ENCODE results near the gene SLC25A11. TPM values are rescaled to one million over a fixed set of nuclear protein-coding genes. Genes with fewer than 3 reads are reported as not detected.
A peak's percentile ranks its signal among the peaks of the same experiment; 100 is the strongest.

SLC25A11 gene
- total and polyA plus RNA-seq, 2 donors (not counting 3 experiments of a cell fraction or from before 2014, with no cell fraction given) = 58.2 to 95.2 TPM

DNA sequence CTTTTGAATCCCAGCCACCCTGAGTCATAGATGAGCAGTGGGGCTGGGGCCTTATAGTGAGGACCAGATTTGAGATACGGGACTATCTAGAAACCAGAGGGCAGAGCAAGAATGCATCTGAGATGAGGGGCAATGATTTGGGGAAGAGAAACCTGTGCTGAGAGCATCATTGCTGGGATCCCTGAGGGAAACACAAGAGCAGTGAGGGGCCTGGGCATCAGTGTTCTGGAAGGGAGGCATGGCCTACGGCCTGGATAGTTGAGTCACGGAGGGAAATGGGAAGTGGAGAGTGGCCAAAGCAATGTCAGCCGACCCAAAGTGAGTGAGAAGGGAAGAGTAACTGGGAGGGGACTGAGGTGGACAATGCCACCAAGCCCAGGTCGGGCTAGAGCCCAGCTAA is 42.5 kb upstream of the SLC25A11 start:
- DNase-seq (ENCODE audit: low read depth, low spot score) = no peak
- intact Hi-C loops (cut with micrococcal nuclease) (no loop called here), dilution Hi-C loops (cut with MboI; ENCODE audit: extremely low pct_ligation_motif_present, low sequenced_read_pairs) (no loop called here)
- no peaks in the 10 kb centered on the region for H3K9me3 ChIP-seq (replicated peaks; ENCODE audit: control insufficient read depth, insufficient read depth, low read length)
- peaks cover 15 to 43% of the 10 kb centered on the region in 2 experiments for H3K36me3 ChIP-seq (ENCODE audit: control insufficient read depth in 2 of 2, extremely low read depth in 1 of 2, insufficient read depth in 2 of 2, low read length in 2 of 2)
- H3K4me3 ChIP-seq (replicated peaks in 1 of 3; ENCODE audit: insufficient read depth in 1 of 3, low read depth in 1 of 3, low read length in 3 of 3) = no peak overlapping the region
- H3K79me2 ChIP-seq (ENCODE audit: control insufficient read depth, insufficient read depth, low read length) = peaks cover 16% of the 10 kb centered on the region
- H3K9me1 ChIP-seq (replicated peaks; ENCODE audit: control insufficient read depth, extremely low read depth, insufficient read depth, low read length) = no peaks in the 10 kb centered on the region
- H4K20me1 ChIP-seq (replicated peaks; ENCODE audit: control insufficient read depth, extremely low read depth, insufficient read depth, low read length) = no peaks in the 10 kb centered on the region
- H3K27ac ChIP-seq (ENCODE audit: insufficient read depth, low read depth, low read length) = no peak overlapping the region
- ChIA-PET CTCF (no interaction called here), POLR2A (no interaction called here)
- no TSS peak for BruUV-seq (replicated peaks)
- H3K27me3 ChIP-seq (ENCODE audit: control insufficient read depth in 2 of 2, insufficient read depth in 2 of 2, low read length in 2 of 2) = no peaks in the 10 kb centered on the region
- no peak overlapping the region for H3K4me2 ChIP-seq (ENCODE audit: insufficient read depth, low read length)
- TF ChIP-seq, protein P1, sequence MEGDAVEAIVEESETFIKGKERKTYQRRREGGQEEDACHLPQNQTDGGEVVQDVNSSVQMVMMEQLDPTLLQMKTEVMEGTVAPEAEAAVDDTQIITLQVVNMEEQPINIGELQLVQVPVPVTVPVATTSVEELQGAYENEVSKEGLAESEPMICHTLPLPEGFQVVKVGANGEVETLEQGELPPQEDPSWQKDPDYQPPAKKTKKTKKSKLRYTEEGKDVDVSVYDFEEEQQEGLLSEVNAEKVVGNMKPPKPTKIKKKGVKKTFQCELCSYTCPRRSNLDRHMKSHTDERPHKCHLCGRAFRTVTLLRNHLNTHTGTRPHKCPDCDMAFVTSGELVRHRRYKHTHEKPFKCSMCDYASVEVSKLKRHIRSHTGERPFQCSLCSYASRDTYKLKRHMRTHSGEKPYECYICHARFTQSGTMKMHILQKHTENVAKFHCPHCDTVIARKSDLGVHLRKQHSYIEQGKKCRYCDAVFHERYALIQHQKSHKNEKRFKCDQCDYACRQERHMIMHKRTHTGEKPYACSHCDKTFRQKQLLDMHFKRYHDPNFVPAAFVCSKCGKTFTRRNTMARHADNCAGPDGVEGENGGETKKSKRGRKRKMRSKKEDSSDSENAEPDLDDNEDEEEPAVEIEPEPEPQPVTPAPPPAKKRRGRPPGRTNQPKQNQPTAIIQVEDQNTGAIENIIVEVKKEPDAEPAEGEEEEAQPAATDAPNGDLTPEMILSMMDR (IDR thresholded peaks at IDR 0.05; ENCODE audit: extremely low read depth in 1 of 2, insufficient read depth in 1 of 2, low read depth in 1 of 2, low read length in 2 of 2) = no peak
- TF ChIP-seq MAX (IDR thresholded peaks at IDR 0.05; ENCODE audit: insufficient read depth, insufficient read length) = no peak
- H2AFZ ChIP-seq (ENCODE audit: low read depth, low read length) = no peak overlapping the region
- peaks cover 17% of the 10 kb centered on the region for H3K4me1 ChIP-seq (ENCODE audit: control insufficient read depth, extremely low read depth, insufficient read depth, low read length)
- H3K9ac ChIP-seq (replicated peaks; ENCODE audit: extremely low read depth, insufficient read depth, low read length) = no peak overlapping the region
- FAIRE-seq = no peak

- no peak overlapping the region for H3K4me2 ChIP-seq (ENCODE audit: insufficient read depth, low read length)
- FAIRE-seq (peak; percentile 93), DNase-seq (ENCODE audit: low read depth, low spot score) (peak; percentile 64)
- H3K9ac ChIP-seq (replicated peaks; ENCODE audit: extremely low read depth, insufficient read depth, low read length) = no peak overlapping the region
- no TSS peak for BruUV-seq (replicated peaks)
- peaks cover 10% of the 10 kb centered on the region for H3K79me2 ChIP-seq (ENCODE audit: control insufficient read depth, insufficient read depth, low read length)
- POLR2A ChIA-PET = no interaction called here
- CTCF ChIA-PET = interaction anchor here (0.6 to 3.0 kb wide), 11 partner anchors 9 to 82 kb away, joined by 3 to 20 read pairs (median 4); partner anchors contain the start of genes INCA1, KIF1C and SPAG7
- TF ChIP-seq FOS (IDR thresholded peaks at IDR 0.05; ENCODE audit: borderline replicate concordance, insufficient read depth, low read length) (no peak), EZH2 (IDR thresholded peaks at IDR 0.05; ENCODE audit: borderline replicate concordance, low read depth, low read length, severe bottlenecking) (no peak), POLR2AphosphoS5 (IDR thresholded peaks at IDR 0.05; ENCODE audit: insufficient read depth, low read depth, low read length) (no peak), MAX (IDR thresholded peaks at IDR 0.05; ENCODE audit: insufficient read depth, insufficient read length) (no peak), MYC (IDR thresholded peaks at IDR 0.05; ENCODE audit: low read depth, low read length) (no peak), GATA2 (IDR thresholded peaks at IDR 0.05; ENCODE audit: insufficient read depth, insufficient read length, low read depth, low read length) (no peak)
- TF ChIP-seq, protein P1 (IDR thresholded peaks at IDR 0.05; ENCODE audit: extremely low read depth in 1 of 2, insufficient read depth in 1 of 2, low read depth in 1 of 2, low read length in 2 of 2) = peak; percentile 47 to 58
- no peak overlapping the region for H2AFZ ChIP-seq (ENCODE audit: low read depth, low read length)
- H3K27me3 ChIP-seq (ENCODE audit: control insufficient read depth in 2 of 2, insufficient read depth in 2 of 2, low read length in 2 of 2) = no peaks in the 10 kb centered on the region
- no peak overlapping the region for H3K4me3 ChIP-seq (replicated peaks in 1 of 3; ENCODE audit: insufficient read depth in 1 of 3, low read depth in 1 of 3, low read length in 3 of 3)
- H3K9me3 ChIP-seq (replicated peaks; ENCODE audit: control insufficient read depth, insufficient read depth, low read length) = no peaks in the 10 kb centered on the region
- no peaks in the 10 kb centered on the region for H3K9me1 ChIP-seq (replicated peaks; ENCODE audit: control insufficient read depth, extremely low read depth, insufficient read depth, low read length)
- H3K4me1 ChIP-seq (ENCODE audit: control insufficient read depth, extremely low read depth, insufficient read depth, low read length) = peaks cover 8% of the 10 kb centered on the region
- intact Hi-C loops (cut with micrococcal nuclease) = loop anchor here (1.0 kb wide), 1 partner anchor 82 kb away; no protein-coding TSS in a partner anchor
- H4K20me1 ChIP-seq (replicated peaks; ENCODE audit: control insufficient read depth, extremely low read depth, insufficient read depth, low read length) = no peaks in the 10 kb centered on the region
- H3K36me3 ChIP-seq (ENCODE audit: control insufficient read depth in 2 of 2, extremely low read depth in 1 of 2, insufficient read depth in 2 of 2, low read length in 2 of 2) = peaks cover 21 to 48% of the 10 kb centered on the region in 2 experiments
- H3K27ac ChIP-seq (ENCODE audit: insufficient read depth, low read depth, low read length) = no peak overlapping the region
- dilution Hi-C loops (cut with MboI; ENCODE audit: extremely low pct_ligation_motif_present, low sequenced_read_pairs) = no loop called here
Observed at GRCh38 chr17:4980644-4981216, 40.9 kb upstream of the SLC25A11 start.
